Left ventricle myocardium inferior (tissue), 1 donor: ENCODE results near the gene RGS19. TPM values are rescaled to one million over a fixed set of nuclear protein-coding genes. Genes with fewer than 3 reads are reported as not detected.
"Not testable (repeated sequence)": the region's sequence is repeated elsewhere in the genome, so short reads cannot be mapped to it uniquely, and the experiment has no call there.

ENCODE experiments used
- DNase-seq: peaks from one replicate; pipeline ENCODE4 v3.0.0-alpha.2; 2020
- H3K27ac ChIP-seq: fragments of 200-600 bp; replicated peaks from 2 replicates; pipeline ENCODE4 v1.8.0; 2021
- H3K27me3 ChIP-seq: fragments of 200-600 bp; 2 replicates; pipeline ENCODE4 v1.8.0; 2021; ENCODE audit warnings: low read depth
- H3K36me3 ChIP-seq: fragments of 200-600 bp; 2 replicates; pipeline ENCODE4 v1.8.0; 2021
- H3K4me1 ChIP-seq: fragments of 200-600 bp; 2 replicates; pipeline ENCODE4 v1.8.0; 2021
- H3K4me3 ChIP-seq: fragments of 200-600 bp; 2 replicates; pipeline ENCODE4 v1.8.0; 2021; ENCODE audit warnings: mild to moderate bottlenecking, moderate library complexity
- H3K9me3 ChIP-seq: fragments of 200-600 bp; replicated peaks from 2 replicates; pipeline ENCODE4 v1.8.0; 2021
- intact Hi-C: fragments of 100-400 bp; cut with micrococcal nuclease; formaldehyde crosslinking; loops from one replicate; pipeline ENCODE4 v1.11.0; 2022
- long read RNA-seq: library from polyadenylated mRNA; unstranded; transcript quantifications from one replicate; pipeline ENCODE4 v2.0.0, GENCODE V29; 2021
- total RNA-seq: library from RNA; stranded (reverse); fragmentation: NEBNext Ultra II Directional; extraction: Animal tissue kit (Norgen Biotek cat#: 25700); gene quantifications from one replicate; pipeline ENCODE4 v1.2.1, GENCODE V29; 2021
- TF ChIP-seq, protein P1 (sequence below): fragments of 200-600 bp; IDR thresholded peaks from 2 replicates; pipeline ENCODE4 v1.8.0; 2021; ENCODE audit warnings: antibody characterized with exemption, mild to moderate bottlenecking, borderline replicate concordance
- donor health status: DM: no; HTN: yes; CAD: no; lungs with severe emphysema.

The RGS19 gene, protein sequence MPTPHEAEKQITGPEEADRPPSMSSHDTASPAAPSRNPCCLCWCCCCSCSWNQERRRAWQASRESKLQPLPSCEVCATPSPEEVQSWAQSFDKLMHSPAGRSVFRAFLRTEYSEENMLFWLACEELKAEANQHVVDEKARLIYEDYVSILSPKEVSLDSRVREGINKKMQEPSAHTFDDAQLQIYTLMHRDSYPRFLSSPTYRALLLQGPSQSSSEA
- 6.1 TPM for total RNA-seq
- long read RNA-seq, transcript RGS19-202 (6 exons, 1,593 nt), result major isoform, 9 of 14 reads
- long read RNA-seq, partial matches to known transcripts, result 0 of 14 reads
- long read RNA-seq, other reads (novel, unspliced or antisense), result 3 of 14 reads

DNA sequence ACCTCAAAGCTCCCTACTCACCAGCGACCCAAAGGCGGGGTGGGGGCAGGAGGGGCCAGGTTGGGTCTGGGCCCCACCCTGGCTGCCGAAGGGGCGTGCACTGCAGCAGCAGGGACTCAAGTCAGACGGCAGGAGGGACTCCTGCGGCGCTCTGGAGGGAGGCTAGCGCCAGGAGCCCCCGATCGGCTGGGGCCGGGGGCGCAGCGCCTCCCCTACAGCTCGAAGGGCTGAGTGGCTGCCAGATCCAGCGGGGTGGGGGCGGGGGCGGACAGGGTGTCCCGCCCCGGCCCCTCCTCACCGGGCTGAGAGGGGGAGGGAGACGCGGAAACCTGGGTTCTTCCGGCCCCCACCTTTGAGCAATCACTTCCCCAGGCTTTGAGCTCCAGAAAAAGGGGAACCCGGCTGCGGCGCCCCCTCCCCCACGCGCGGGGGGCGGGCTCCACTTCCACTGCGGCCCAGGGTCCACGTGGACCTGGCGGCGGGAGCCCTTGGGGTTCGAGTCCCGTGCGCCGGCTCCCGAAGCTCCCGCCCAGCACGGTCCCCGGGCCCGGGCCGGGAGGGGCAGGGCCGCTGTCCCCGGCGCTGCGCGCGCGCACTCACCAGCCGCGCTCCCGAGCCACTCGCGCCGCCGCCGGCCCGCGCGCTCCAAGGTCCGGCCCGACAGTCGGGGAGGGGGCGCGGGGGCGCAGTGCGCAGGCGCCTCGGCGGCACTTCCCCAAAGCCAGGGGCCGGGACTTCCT lies at the start of gene RGS19:
TSS of gene RGS19 (minus strand) at position 246 of the 740 bp plus-strand sequence. CDS start 2,632 bp downstream, outside the sequence.
- Histone ChIP-seq H3K4me1 (peaks cover 51% of the 10 kb centered on the region), H3K4me3 (peak within 1 kb of the TSS; percentile 90), H3K27ac (peak within 1 kb of the TSS; percentile 85), H3K9me3 (no peaks in the 10 kb centered on the region), H3K27me3 (peaks cover 8% of the 10 kb centered on the region), H3K36me3 (no peaks in the 10 kb centered on the region)
- TF ChIP-seq, protein P1, sequence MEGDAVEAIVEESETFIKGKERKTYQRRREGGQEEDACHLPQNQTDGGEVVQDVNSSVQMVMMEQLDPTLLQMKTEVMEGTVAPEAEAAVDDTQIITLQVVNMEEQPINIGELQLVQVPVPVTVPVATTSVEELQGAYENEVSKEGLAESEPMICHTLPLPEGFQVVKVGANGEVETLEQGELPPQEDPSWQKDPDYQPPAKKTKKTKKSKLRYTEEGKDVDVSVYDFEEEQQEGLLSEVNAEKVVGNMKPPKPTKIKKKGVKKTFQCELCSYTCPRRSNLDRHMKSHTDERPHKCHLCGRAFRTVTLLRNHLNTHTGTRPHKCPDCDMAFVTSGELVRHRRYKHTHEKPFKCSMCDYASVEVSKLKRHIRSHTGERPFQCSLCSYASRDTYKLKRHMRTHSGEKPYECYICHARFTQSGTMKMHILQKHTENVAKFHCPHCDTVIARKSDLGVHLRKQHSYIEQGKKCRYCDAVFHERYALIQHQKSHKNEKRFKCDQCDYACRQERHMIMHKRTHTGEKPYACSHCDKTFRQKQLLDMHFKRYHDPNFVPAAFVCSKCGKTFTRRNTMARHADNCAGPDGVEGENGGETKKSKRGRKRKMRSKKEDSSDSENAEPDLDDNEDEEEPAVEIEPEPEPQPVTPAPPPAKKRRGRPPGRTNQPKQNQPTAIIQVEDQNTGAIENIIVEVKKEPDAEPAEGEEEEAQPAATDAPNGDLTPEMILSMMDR, result no peak
- DNase-seq, result peak; percentile 84
- intact Hi-C loops, result no loop called here

GRCh38 chr20:64123517-64123916 lies 44.2 kb upstream of the RGS19 start:
- H3K9me3 ChIP-seq, H3K4me1 ChIP-seq, intact Hi-C loops, DNase-seq, H3K4me3 ChIP-seq, H3K27ac ChIP-seq, H3K36me3 ChIP-seq: not testable (repeated sequence)
- peaks cover 48% of the 10 kb centered on the region for H3K27me3 ChIP-seq

DNA sequence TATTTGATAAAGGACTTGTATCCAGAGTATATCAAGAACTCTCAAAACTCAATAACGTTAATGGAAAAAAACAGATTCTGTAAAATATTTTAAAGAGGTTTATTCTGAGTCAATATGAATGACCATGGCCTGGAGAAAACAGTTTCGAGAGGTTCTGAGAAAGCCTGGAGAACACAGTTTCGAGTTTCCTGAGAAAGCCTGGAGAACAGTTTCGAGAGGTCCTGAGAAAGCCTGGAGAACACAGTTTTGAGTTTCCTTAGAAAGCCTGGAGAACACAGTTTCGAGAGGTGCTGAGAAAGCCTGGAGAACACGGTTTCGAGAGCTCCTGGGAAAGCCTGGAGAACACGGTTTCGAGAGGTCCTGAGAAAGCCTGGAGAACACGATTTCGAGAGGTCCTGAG lies 43.6 kb upstream of the RGS19 start:
- H3K4me1 ChIP-seq, intact Hi-C loops, H3K9me3 ChIP-seq, DNase-seq, H3K4me3 ChIP-seq, H3K36me3 ChIP-seq, H3K27ac ChIP-seq: not testable (repeated sequence)
- peaks cover 42% of the 10 kb centered on the region for H3K27me3 ChIP-seq

DNA sequence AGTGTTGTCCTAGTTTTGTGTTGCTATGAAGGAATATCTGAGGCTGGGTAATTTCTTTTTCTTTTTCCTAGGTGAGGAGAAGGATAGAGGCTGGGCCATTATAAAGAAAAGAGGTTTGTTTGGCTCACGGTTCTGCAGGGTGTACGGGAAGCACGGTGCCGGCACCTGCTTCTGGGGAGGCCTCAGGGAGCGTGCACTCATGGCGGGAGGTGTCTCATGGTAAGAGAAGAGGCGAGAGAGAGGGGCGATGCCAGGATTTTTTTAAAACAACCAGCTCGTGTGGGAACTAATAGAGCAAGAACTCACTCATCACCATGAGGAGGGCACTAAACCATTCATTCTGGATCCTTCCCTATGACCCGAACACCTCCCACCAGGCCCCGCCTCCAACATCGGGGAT lies 42.3 kb upstream of the RGS19 start:
- H3K9me3 ChIP-seq, result no peaks in the 10 kb centered on the region
- no peak overlapping the region for H3K27ac ChIP-seq
- TF ChIP-seq, protein P1, result no peak
- intact Hi-C loops, result no loop called here
- no peaks in the 10 kb centered on the region for H3K36me3 ChIP-seq
- H3K4me1 ChIP-seq, result no peaks in the 10 kb centered on the region
- no peak overlapping the region for H3K4me3 ChIP-seq
- peaks cover 40% of the 10 kb centered on the region for H3K27me3 ChIP-seq
- no peak for DNase-seq

GRCh38 chr20:64119681-64120341 lies 40.5 kb upstream of the RGS19 start:
- H3K4me3 ChIP-seq, result peak overlapping the region; percentile 29
- H3K4me1 ChIP-seq, result no peaks in the 10 kb centered on the region
- intact Hi-C loops, result no loop called here
- DNase-seq, result no peak
- H3K27ac ChIP-seq, result no peak overlapping the region
- H3K9me3 ChIP-seq, result no peaks in the 10 kb centered on the region
- no peaks in the 10 kb centered on the region for H3K36me3 ChIP-seq
- peaks cover 33% of the 10 kb centered on the region for H3K27me3 ChIP-seq
- TF ChIP-seq, protein P1, result no peak

- H3K27me3 ChIP-seq, result peaks cover 28% of the 10 kb centered on the region
- DNase-seq, result no peak
- no peaks in the 10 kb centered on the region for H3K9me3 ChIP-seq
- TF ChIP-seq, protein P1, result no peak
- H3K4me3 ChIP-seq, result no peak overlapping the region
- no peaks in the 10 kb centered on the region for H3K36me3 ChIP-seq
- intact Hi-C loops, result no loop called here
- H3K4me1 ChIP-seq, result no peaks in the 10 kb centered on the region
- H3K27ac ChIP-seq, result no peak overlapping the region
Observed at GRCh38 chr20:64119301-64119680, 40.0 kb upstream of the RGS19 start.

GRCh38 chr20:64117432-64117777 lies 38.1 kb upstream of the RGS19 start:
- intact Hi-C loops, H3K4me3 ChIP-seq, DNase-seq, H3K36me3 ChIP-seq, H3K4me1 ChIP-seq, H3K27ac ChIP-seq, H3K9me3 ChIP-seq: not testable (repeated sequence)
- H3K27me3 ChIP-seq, result peaks cover 19% of the 10 kb centered on the region
